ENCODE data around the gene HAUS6.

GRCh38 chr9:19133549-19134345, 31.0 kb upstream of the HAUS6 start:
- TF ChIP-seq EP300 (IDR thresholded peaks at IDR 0.05) (no peak), POLR2A (IDR thresholded peaks at IDR 0.05) (no peak), CTCF (IDR thresholded peaks at IDR 0.05) (no peak)
